Lower leg skin (tissue), 3 donors: ENCODE results near the gene ZNF343.
"Not testable (repeated sequence)": the region's sequence is repeated elsewhere in the genome, so short reads cannot be mapped to it uniquely, and the experiment has no call there.

ENCODE experiments used
- POLR2A ChIP-seq, 2 donors: fragments of 450-650 bp; IDR thresholded peaks; one replicate each; pipeline ENCODE4 v1.6.1; 2016 to 2017; ENCODE audit warnings: antibody characterized with exemption in 2 of 2, mild to moderate bottlenecking in 1 of 2, moderate library complexity in 1 of 2
- TF ChIP-seq, protein P1 (sequence below), 3 donors: fragments of 450-650 bp; IDR thresholded peaks; one replicate each; pipeline ENCODE4 v1.5.1; 2016; ENCODE audit warnings: antibody characterized with exemption in 3 of 3, mild to moderate bottlenecking in 3 of 3, moderate library complexity in 2 of 3

DNA sequence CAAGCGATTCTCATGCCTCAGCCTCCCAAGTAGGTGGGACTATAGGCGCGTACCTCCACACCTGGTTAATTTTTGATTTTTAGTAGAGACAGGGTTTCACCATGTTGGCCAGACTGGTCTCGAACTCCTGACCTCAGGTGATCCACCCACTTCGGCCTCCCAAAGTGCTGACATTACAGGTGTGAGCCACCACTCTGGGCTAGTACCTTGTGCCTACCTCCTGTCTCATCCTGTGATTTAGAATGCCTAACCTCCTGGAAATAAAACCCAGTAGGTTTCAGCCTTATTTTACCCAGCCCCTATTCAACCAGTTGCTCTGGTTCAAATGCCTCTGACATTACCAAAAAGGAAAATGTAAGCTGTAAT is 17.5 kb upstream of the ZNF343 start:
- TF ChIP-seq, protein P1, sequence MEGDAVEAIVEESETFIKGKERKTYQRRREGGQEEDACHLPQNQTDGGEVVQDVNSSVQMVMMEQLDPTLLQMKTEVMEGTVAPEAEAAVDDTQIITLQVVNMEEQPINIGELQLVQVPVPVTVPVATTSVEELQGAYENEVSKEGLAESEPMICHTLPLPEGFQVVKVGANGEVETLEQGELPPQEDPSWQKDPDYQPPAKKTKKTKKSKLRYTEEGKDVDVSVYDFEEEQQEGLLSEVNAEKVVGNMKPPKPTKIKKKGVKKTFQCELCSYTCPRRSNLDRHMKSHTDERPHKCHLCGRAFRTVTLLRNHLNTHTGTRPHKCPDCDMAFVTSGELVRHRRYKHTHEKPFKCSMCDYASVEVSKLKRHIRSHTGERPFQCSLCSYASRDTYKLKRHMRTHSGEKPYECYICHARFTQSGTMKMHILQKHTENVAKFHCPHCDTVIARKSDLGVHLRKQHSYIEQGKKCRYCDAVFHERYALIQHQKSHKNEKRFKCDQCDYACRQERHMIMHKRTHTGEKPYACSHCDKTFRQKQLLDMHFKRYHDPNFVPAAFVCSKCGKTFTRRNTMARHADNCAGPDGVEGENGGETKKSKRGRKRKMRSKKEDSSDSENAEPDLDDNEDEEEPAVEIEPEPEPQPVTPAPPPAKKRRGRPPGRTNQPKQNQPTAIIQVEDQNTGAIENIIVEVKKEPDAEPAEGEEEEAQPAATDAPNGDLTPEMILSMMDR (IDR thresholded peaks at IDR 0.05) = not testable (repeated sequence)
- not testable (repeated sequence) for TF ChIP-seq POLR2A (IDR thresholded peaks at IDR 0.05)
